Esophagus squamous epithelium (tissue), 4 donors: ENCODE results near the gene UGGT1.

Experiments used
- POLR2A ChIP-seq, 4 donors: fragments of 450-650 bp; IDR thresholded peaks; one replicate each; pipeline ENCODE4 v1.6.1; 2017; ENCODE audit warnings: antibody characterized with exemption in 4 of 4, mild to moderate bottlenecking in 4 of 4, moderate library complexity in 3 of 4
- TF ChIP-seq, protein P1 (sequence below), 6 experiments: fragments of 450-650 bp in 4 of 6; fragments of 200-600 bp in 2 of 6; sonication (generic) in 2 of 6; IDR thresholded peaks; one replicate each; pipeline ENCODE4 v1.5.1; 2016 to 2019; ENCODE audit warnings: antibody characterized with exemption in 6 of 6, mild to moderate bottlenecking in 4 of 6, moderate library complexity in 4 of 6

DNA sequence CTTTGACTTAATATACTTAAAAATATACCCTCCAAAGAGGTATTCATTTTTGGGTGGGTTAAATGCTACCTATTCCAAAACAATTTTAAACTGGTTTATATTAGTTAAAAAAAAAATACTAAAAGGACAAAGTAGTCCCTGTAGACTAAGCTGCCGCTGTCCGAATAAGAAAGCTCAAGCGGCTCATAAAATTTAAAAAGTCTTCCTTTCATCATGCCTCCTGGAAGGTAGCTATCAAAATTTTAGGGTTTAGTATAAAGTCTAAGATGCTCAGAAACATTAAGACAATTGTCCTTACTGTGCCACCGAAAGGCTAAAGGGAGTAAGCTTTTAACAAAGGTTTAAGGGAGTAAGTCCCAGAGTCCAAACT lies 440 bp upstream of the UGGT1 start:
- TF ChIP-seq, protein P1, sequence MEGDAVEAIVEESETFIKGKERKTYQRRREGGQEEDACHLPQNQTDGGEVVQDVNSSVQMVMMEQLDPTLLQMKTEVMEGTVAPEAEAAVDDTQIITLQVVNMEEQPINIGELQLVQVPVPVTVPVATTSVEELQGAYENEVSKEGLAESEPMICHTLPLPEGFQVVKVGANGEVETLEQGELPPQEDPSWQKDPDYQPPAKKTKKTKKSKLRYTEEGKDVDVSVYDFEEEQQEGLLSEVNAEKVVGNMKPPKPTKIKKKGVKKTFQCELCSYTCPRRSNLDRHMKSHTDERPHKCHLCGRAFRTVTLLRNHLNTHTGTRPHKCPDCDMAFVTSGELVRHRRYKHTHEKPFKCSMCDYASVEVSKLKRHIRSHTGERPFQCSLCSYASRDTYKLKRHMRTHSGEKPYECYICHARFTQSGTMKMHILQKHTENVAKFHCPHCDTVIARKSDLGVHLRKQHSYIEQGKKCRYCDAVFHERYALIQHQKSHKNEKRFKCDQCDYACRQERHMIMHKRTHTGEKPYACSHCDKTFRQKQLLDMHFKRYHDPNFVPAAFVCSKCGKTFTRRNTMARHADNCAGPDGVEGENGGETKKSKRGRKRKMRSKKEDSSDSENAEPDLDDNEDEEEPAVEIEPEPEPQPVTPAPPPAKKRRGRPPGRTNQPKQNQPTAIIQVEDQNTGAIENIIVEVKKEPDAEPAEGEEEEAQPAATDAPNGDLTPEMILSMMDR (IDR thresholded peaks at IDR 0.05), result no peak
- no peak for TF ChIP-seq POLR2A (IDR thresholded peaks at IDR 0.05)
